Measurements from ENCODE around the gene RINL. TPM values are rescaled to one million over a fixed set of nuclear protein-coding genes. Genes with fewer than 3 reads are reported as not detected.

Gene RINL
- total RNA-seq, 1 donor from 2014 or later = 2.7 TPM

DNA sequence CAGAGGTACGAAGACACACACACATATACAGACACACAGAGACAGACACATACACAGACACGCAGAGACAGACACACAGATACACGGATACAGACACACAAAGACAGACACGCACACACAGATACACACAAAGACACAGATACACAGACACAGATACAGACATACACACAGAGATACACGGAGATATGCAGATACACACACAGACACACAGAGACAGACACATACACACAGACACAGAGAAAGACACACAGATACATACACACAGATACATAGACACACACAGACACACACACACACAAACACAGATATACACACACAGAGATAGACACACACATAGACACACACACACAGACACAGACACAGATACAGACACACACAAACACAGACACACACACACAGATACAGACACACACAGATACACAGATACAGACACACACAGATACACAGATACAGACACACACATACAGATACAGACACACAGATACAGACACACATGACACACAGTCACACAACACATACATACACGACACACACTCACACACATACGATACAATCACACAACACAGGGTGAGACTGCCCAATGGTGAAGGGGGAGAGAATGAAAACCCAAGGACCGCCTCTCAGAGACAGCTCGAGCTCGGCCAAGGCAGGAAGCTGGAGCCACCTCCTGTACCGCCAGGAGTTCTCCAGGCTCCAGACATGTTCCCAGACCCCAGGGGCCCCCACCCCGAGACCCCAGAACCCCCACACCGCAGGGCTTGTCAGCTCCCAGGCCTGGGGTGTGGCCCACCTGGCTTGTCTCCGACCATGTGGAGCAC, 42.7 kb upstream of the RINL start:
- Mint-ChIP-seq H3K27ac (ENCODE audit: unreplicated experiment) (no peak overlapping the region), H3K9me3 (ENCODE audit: unreplicated experiment) (peaks cover 3% of the 10 kb centered on the region), H3K27me3 (ENCODE audit: unreplicated experiment) (no peaks in the 10 kb centered on the region), H3K36me3 (ENCODE audit: unreplicated experiment) (no peaks in the 10 kb centered on the region), H3K4me3 (ENCODE audit: unreplicated experiment) (no peak overlapping the region), H3K4me1 (ENCODE audit: low read depth, unreplicated experiment) (peaks cover 4% of the 10 kb centered on the region)
- TF ChIP-seq, protein P1, sequence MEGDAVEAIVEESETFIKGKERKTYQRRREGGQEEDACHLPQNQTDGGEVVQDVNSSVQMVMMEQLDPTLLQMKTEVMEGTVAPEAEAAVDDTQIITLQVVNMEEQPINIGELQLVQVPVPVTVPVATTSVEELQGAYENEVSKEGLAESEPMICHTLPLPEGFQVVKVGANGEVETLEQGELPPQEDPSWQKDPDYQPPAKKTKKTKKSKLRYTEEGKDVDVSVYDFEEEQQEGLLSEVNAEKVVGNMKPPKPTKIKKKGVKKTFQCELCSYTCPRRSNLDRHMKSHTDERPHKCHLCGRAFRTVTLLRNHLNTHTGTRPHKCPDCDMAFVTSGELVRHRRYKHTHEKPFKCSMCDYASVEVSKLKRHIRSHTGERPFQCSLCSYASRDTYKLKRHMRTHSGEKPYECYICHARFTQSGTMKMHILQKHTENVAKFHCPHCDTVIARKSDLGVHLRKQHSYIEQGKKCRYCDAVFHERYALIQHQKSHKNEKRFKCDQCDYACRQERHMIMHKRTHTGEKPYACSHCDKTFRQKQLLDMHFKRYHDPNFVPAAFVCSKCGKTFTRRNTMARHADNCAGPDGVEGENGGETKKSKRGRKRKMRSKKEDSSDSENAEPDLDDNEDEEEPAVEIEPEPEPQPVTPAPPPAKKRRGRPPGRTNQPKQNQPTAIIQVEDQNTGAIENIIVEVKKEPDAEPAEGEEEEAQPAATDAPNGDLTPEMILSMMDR (IDR thresholded peaks at IDR 0.05; ENCODE audit: partially characterized antibody, unreplicated experiment) = no peak
- no peak for DNase-seq

DNA sequence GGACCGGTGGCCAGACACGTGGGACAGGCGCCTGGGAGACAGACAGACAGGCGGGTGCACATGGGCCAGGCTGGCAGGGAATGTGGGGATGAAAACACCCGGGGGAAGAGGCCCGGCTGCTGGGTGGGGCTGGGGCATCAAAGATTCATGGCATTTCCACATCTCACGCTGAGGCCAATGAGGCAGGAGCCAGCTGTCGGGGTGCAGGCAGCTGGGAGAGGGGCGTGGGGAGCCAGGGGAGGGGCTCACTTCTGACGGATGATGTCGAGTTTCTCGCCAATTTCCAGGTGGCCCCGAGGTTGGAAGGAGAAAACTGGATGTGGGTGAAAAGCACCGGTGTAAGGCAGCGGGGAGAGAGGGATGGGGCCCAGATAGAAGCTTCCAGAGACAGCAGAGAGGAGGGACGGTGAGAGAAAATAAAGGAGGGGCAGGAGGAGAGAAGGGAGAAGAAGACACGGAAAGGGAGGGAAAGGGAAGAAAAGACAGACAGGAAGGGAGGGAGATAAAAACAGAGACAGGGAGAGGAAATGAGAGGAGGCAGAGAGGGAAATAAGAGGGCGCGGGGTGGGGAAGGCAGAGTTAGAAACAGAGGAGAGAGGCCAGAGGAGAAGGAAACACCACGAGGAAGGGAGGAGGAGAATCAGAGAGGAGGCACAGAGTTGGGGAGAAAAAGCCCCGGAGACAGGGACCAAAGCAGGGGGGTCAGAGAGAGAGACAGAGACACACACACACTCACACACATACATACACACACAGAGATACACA, 41.9 kb upstream of the RINL start:
- H3K4me3 Mint-ChIP-seq (ENCODE audit: unreplicated experiment) = no peak overlapping the region
- no peak overlapping the region for H3K27ac Mint-ChIP-seq (ENCODE audit: unreplicated experiment)
- H3K9me3 Mint-ChIP-seq (ENCODE audit: unreplicated experiment) = peaks cover 3% of the 10 kb centered on the region
- H3K36me3 Mint-ChIP-seq (ENCODE audit: unreplicated experiment) = no peaks in the 10 kb centered on the region
- H3K4me1 Mint-ChIP-seq (ENCODE audit: low read depth, unreplicated experiment) = peaks cover 6% of the 10 kb centered on the region
- H3K27me3 Mint-ChIP-seq (ENCODE audit: unreplicated experiment) = no peaks in the 10 kb centered on the region
- TF ChIP-seq, protein P1 (IDR thresholded peaks at IDR 0.05; ENCODE audit: partially characterized antibody, unreplicated experiment) = no peak
- DNase-seq = no peak

DNA sequence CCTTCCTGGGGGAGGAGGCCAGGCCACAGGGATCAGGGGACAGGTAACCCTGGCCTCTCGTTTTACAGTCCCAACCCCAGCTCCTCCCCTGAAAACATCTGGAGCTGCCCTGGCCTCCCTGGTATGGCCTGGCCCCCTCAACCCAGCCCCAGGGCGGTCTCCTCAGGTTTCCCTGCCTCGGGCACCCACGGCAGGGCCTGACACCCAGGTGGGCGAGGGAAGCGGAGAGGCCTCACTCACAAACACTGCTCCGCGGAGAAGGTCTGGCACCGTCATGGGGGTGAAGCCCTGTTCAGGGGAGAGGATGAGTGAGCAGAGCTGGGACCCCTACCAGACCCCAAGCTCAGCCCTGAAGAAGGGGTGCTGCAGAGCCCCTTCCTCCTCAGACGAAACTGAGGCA, 40.5 kb upstream of the RINL start:
- TF ChIP-seq, protein P1 (IDR thresholded peaks at IDR 0.05; ENCODE audit: partially characterized antibody, unreplicated experiment) = no peak
- peaks cover 10% of the 10 kb centered on the region for H3K4me1 Mint-ChIP-seq (ENCODE audit: low read depth, unreplicated experiment)
- H3K9me3 Mint-ChIP-seq (ENCODE audit: unreplicated experiment) = peaks cover 3% of the 10 kb centered on the region
- H3K36me3 Mint-ChIP-seq (ENCODE audit: unreplicated experiment) = no peaks in the 10 kb centered on the region
- H3K27ac Mint-ChIP-seq (ENCODE audit: unreplicated experiment) = no peak overlapping the region
- no peak overlapping the region for H3K4me3 Mint-ChIP-seq (ENCODE audit: unreplicated experiment)
- H3K27me3 Mint-ChIP-seq (ENCODE audit: unreplicated experiment) = peaks cover 3% of the 10 kb centered on the region
- no peak for DNase-seq

DNA sequence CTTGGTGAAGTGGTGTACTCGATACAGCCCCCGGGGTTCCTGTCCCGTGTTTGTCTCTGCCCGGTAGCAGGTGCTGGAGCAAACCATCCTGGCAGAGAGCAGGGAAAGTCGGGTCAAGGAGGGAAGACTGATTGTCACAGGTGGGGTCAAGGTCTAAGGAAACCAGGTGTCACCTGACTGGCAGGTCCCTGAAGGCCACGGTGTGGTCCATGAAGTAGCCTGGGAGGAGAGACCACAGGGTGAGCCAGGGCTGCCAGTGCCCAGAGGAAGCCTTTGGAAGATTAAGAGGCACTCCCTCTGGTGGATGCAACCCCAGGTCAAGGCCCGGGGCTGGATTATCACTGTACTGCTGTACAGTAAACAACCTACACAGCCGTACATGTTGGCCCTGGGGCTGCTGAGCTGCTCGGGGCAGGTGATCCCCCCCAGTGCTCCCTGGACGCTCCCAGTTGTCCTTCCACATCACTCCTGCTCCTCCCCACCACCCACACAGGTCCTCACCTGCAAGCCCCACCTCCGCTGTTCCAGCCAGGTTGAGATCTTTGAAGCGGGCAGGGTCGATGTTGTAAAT, 39.9 kb upstream of the RINL start:
- TF ChIP-seq, protein P1 (IDR thresholded peaks at IDR 0.05; ENCODE audit: partially characterized antibody, unreplicated experiment) = no peak
- peaks cover 10% of the 10 kb centered on the region for H3K4me1 Mint-ChIP-seq (ENCODE audit: low read depth, unreplicated experiment)
- DNase-seq = peak; percentile 50
- no peaks in the 10 kb centered on the region for H3K36me3 Mint-ChIP-seq (ENCODE audit: unreplicated experiment)
- H3K27ac Mint-ChIP-seq (ENCODE audit: unreplicated experiment) = no peak overlapping the region
- H3K27me3 Mint-ChIP-seq (ENCODE audit: unreplicated experiment) = peaks cover 3% of the 10 kb centered on the region
- no peak overlapping the region for H3K4me3 Mint-ChIP-seq (ENCODE audit: unreplicated experiment)
- peaks cover 3% of the 10 kb centered on the region for H3K9me3 Mint-ChIP-seq (ENCODE audit: unreplicated experiment)

Measured in glutamatergic neuron (in vitro differentiated cells).